ENCODE data around the gene CDK4.

CDK4 gene

DNA sequence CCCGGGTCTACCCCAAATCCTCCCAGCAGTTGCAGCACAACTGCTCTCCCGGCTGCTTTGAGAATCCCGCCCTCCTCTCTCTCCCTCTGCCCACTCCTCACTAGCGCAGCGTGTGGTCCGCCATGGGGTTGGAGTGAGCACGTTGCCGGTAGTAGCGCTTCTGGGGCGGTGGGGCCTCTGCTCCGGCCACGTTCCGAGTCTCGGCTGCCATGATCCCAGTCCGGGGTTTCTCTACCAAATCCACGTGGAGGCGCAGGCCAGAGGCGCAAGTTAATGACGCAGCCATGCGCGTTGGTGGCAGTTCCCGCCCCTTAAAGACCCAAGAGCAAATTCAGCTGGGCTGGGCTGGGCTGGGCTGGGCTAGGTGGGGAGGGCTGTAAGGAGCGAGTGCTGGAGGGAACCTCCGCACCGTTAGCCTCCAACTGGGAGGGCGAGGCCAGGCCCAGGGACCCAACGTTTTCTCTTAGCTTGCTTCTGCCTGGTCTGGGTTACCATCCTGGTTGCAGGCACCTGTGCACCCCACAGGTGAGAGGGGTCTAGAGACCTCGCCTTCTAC lies 19.8 kb upstream of the CDK4 start, which contains the start of gene METTL1:
Gene METTL1, minus strand, starts transcription at position 233 of the 556 bp plus-strand sequence. Its CDS starts 22 bp downstream, at position 211.
- DNase-seq: peak; percentile 97

DNA sequence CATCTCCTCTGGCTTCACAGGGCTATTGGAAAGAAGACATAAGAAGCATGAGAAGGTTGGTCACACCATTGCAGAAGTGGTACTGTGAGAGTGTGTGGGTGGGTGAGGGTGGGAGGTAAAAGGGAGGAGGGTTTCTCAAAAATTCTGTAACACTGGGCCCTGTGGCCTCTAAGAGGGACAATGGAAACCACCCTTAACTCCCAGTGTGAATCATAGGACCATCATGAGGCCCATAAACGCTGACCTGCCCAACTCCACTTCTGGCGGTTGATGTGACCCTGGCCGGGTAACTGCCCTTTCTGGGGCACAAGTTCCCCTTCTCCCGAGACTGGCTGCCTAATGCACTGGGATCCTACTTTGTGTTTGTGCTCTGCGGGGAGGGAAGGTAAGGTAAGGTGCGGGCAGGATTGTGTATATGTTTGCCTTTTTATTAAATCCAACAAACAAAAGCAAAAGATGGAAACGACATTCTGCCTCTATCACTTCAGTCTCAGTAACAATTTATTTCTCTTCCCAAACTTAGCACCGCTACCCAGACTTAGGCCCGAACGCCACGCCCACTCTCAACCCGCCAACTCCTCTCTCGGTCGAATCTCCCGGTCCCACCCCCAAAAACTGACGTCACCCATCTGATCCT lies 19.2 kb upstream of the CDK4 start:
- DNase-seq: peak; percentile 94

DNA sequence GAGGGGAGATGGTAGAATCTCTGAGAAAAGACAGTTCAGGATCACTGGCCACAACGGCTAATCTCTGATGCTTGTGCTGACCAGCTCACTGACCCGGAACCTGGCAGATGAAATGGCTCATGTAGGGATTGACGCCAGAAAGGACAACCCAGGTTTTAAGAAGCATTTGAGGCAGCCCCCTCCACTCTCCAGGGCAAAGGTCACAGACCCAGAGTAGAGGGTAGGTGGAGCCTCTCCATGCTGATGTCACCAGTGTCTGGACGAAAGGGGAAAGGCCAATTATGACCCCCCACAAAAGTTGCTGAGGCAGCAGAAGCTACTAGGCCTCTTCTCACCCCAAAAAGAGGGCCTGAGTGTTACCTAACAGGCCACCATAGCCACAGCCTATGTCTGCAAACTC lies 18.6 kb upstream of the CDK4 start:
- DNase-seq: no peak

DNA sequence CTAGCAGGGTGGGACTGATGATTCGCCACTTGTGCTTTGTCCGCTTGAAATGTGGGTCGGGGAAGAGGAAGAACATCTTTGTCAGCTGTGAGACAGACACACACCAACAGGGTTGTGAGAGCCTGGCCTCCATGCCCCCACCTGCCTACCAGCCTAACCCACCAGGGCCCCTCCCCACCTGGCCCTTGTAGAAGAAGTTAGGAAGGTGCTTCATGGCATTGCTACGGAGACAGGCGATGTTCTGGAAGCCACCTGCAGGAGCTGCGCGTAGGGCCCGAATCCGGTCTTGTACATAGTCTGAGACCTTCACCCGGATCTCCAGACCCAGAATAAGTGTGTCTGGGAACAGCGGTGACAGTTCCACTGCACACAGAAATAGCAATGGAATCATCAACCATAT lies 17.5 kb upstream of the CDK4 start:
- DNase-seq: no peak

DNA sequence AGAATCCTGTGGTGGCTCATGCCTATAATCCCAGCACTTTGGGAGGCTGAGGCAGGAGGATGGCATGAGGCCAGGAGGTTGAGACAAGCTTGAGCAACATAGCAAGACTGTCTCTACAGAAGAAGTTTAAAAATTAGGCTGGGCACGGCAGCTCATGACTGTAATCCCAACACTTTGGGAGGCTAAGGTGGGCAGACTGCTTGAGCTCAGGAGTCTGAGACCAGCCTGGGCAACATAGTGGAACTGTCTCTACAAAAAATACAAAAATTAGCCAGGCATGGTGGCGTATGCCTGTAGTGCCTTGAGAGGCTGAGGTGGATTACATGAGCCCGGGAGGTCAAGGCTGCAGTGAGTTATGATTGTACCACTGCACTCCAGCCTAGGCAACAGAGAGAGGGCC lies 15.8 kb upstream of the CDK4 start:
- DNase-seq: no peak

DNA sequence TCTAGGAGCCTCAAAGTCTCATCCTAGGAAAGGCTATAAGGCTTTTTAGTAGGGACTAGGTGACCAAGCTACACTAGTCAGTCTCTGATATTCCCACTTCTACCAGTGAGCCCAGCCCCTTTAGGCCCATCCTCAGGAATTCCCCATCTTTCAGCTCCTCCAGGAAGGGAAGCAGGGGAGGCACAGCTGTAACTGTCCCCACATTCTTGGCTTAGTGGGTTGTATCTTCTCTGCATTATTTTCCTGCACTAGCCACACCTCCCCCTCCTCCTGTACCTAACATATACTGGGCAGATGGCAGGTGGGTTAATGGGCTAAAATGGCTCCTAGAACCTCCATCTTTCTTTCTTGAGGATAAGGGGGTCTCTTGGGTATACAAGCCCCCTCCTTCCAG lies 15.2 kb upstream of the CDK4 start:
- no peak for DNase-seq

DNA sequence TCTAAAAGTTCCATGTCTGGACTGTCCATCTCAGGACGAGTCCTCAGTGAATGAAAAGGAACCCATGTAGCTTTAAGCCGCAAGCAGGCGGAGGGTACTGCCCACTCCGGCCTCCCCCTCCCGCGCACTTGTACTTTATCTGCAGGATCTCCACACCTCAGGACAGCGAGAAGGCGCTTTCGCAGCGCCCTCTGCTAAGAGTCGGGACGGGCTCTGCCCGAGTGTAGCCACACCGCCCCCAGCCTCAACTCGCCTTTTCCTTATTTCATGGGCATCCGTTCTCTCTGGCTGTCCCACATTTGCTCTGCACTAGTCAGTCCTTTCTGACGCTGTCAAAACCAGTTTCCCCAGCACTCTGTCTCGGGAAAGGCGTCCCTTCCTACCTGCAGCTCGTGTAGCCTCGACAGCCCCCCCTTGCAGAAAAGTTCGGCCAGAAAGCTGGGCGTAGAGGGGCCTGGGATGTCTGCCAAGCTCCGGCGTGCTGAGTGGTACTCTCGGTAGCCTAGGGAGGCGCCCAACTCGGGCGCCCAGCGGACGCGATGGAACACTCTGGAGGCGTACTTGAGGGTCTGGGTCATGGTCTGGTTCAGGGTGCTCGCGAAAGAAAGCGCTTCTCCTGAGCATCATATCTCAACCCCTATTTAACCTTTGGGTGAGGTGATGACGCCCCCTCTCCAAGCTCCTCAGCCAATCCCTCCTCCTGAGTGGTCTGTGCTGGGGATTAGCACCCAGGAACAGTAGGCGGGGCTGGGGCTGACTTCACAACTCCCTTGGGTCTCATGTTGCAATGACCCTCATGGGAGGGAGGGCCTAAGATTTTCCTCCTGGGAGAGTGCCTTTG lies 14.6 kb upstream of the CDK4 start, which contains the start of gene CYP27B1:
Gene CYP27B1, minus strand, starts transcription at position 615 of the 841 bp plus-strand sequence. Its CDS starts 37 bp downstream, at position 578.
- DNase-seq: no peak

DNA sequence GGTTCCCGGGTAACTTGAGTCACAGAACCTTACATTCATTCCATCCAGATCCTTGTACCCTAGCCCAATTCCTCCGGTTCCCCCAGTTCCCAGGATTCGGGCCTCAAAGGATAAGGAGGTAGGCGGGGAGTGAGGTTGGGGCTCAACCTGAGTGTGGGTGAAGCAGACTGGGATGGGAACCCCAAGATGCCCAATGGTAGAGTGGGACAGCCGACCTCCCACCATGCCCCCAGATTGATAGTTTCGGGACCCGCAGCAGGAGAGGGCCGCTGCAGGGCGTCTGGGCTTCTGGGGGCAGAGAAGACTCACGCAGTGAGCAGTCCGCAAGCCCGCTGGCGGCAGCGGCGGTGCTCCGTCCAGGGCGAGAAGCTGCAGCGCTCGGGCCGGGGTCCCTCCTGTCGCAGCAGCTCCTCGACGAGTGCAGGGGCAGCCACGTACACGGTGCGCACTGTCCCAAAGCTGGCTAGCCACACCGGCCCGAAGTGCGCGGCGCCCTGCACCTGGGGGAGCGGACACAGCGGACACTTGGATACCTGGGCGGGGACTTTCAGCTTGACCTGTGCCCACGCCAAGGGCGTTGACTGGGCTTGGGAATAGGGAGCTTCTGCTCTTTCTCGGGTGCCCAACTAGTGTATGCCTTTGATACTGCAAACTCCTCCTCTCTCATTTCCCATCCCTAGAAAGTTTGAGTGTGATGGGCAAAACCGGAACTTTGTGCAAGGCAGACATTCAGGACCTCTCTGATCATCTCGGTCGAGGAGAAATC lies 13.8 kb upstream of the CDK4 start:
- DNase-seq: no peak

DNA sequence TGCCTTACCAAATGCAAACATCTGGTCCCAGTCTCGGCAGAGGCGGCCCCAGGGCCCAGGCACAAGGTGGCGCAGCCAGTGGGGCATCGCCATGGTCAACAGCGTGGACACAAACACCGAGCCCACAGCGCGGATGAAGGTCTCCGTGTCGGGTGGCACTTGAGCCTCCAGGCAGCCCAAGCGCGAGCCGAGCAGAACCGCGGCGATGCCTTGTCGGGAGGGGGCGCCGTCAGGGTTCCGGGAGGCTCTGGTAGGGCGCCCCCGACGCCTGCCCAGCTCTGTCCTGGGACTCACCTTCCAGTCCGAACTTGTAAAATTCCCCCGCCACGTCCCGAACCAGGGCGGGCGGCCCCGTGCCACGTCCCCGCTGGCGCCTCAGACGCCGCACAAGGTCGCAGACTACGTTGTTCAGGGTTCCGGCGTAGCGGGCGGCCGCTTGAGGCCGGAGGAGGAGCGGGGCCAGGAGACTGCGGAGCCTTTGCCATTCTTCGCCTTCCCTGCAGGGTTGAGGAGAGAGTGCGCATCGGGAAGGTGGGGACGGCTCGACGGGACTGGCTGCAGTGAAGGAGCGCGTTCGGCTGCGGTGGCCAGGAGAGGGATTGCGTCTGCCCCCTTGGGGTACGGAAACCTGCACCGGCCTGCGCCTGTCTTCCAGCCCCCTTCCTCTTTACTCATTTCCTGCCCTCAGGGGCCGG lies 13.0 kb upstream of the CDK4 start:
- DNase-seq: peak; percentile 66

DNA sequence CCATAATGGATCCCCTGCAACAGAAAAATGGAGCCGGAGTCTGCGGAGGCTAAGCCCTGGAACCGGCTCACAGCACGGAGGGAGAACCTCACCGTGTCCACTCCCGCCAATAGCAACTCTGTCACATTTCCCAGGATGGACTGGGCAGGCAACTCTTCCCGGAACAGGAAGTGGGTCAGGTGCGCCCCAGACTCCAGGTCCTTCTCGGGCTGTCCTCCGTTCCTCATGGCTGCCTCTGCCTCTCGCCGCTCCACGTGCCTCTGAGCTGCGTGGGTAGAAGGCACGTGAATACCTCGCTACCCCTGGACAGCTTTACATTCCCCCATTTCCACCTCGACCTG lies 12.5 kb upstream of the CDK4 start:
- no peak for DNase-seq

DNA sequence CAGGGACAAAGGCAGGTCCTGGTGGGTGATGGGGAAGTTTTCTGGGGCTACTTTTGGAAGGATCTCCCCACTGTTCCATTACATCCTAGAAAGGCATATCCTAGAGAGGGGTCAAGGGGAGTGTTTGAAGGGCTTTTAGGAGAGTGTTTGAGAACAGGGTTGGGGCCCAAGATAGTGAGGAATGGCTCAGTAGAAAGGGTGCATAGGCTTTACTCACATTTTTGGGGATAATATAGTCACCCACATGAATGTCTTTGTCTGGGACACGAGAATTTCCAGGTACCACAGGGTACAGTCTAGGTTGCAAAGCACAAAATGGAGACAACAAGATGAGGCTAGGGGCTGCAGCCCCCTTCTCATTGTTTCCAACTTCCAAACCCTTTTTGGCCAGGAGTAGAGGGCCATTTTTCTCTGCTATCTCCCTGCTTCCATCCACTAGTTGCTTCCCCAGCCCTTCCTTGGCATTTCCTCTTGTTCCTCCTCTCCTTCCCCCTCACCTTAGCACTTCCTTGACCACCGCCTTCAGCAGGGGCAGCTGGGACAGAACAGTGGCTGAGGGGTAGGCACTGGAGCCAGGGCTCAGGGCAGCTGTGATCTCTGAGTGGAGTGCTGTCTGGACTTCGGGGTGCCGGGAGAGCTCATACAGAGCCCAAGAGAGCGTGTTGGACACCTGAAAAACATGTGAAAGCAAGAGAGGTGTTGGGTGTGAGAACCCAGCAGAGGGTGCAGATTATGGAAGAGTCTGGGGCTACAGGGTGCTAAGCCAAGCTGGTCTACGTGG lies 12.0 kb upstream of the CDK4 start:
- DNase-seq: no peak

DNA sequence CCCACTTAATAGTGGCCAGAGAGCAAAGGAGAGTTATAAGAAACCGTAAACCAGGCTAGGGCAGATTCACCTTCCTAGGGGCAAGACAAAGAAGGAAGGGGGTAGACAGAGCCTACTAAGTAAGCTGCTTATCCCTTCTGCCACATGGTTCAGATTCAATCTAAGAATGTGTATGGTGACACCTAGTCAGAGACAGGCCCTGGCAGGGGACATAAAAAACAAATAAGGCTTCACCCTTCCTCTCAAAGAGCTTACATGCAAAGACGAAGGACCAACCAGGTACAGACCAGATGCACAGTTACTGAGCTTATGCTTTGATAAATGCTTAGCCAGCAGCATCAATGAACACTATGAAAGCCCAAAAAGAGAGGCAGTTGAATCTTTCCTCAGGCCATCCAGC lies 10.4 kb upstream of the CDK4 start:
- DNase-seq: no peak

DNA sequence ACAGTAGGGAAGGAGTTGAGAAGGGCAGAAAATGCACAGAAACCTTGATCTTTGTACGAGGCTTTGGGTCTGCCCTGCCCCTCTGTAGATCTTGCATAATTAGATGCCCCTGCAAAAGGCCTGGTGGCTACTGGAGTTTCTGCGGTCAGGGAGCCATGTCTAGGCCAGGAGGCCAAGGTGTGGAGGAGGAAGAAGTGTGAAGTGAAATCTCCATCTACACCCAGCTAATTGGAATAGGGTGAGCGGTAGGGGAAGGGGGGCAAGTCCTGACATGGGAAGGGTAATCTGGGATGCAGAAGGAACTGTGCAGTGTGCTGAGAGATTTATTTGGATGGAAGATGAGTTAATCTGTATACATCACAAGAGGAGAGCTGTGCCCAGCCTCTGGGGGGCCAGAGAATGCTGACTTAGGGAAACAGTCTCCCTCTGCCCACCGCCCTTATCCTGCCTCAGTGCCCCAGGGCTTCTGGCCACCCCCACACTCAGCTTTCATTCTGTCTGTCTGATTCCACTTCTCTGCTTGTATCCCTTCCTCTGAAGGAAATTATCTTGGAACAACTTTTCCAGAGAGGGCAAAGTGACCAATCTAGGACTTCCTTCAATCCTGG lies 9.4 kb upstream of the CDK4 start:
- no peak for DNase-seq

DNA sequence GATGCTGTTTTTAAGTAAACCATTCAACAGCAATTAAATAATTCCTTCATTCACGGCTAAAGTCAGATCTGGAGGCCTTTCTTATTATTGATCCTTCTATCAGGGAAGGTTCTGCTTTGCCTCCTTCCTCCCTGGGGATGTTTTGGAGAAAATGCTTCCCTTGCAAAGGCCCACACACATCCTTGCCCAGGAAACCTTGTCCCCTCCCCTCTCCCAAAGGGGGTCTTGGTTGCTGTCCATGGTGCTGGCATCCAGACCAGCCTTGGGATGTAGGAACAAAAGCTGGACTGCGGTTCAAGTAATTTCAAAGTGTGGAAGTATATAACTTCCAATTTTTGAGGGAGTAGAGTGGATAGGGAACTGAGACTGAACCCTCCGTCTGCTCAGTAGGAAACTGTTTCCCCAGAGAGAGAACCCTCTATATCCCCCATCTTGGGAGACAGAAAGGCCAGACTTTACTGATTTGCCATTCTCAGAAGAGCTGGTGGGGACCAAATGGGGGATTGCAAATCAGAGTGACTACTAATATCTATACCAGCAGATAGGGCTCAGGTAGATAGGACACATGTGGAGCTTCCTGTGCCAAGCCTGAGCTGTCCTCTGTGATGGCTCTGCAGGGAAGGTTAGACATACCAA lies 8.4 kb upstream of the CDK4 start:
- no peak for DNase-seq

DNA sequence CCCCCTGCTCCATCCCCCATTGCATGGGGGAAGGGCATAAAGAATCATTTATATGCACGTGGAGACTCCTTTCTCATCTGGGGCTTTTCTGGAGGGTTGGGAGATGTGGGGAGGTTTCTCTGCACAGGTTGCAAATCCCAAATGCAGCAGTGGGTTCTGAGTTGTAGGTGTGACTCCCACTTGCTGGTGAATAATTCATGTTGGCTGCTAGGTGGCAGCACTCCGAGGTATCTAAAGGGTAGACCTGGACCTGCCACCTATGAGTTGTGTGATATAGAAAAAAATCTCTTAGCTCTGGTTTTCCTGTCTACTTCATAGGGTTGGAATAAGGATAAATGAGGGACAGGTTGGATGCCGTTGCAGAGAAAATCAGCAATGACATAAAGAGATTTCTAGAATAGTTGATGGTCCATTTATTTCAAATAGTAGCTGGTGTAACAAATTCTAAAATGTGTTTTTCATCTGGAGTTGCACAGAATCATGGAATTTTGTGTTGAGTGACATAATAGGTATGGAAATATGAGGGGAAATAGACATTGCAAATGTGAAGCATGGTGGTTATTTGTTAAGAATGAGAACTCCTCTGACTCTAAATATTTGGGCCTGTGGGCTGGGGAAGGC lies 7.4 kb upstream of the CDK4 start:
- DNase-seq: peak; percentile 60

DNA sequence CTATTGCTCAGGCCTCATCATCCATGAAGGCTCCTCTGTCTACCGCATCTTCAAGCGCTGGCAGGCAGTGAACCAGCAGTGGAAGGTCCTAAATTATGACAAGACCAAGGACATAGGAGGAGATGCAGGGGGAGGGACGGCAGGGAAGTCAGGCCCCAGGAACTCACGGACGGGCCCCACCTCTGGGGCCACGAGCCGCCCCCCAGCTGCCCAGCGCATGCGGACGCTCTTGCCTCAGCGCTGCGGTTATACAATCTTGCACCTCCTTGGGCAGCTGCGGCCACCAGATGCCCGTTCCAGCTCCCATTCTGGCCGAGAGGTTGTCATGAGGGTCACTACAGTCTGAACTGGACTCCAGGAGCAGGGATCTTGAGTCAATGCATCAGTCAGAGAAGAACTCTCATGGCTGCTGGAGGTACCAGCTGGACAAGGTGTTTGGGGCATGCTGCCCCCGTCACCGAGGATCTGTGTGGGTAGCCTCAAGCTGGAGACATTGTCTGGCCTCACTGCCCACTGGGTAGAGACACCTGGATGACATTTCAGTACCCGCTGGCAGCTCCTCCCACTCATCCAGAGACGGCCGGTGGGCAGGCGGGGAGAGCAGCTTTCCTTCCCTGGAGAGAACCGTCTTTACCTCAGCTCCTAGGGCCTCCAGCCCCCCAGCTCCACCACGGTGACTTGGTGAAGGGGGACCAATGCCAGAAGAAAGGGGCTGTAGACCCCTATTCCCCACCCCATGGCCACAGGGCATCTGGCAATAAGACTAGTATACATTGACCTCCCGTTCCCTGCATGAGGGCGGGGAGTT lies 6.6 kb upstream of the CDK4 start:
- DNase-seq: no peak

DNA sequence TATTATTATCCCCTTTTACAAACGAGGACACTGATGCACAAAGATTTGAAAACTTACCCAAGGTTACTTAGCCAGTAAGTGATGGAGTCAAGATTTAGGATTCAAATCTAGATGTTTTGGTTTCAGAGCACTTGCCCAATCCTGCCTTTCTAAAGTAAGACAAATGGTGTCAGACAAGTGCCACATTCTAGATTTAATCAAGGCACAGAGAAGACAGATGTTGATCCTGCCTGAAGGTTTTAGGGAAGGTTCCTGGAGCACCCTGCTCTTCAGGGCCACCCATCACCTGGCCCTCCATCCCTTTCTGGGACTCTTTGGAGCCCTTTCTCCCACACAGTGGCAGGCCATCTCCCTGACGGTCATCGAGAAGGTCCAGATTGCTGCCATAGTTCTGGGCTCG lies 5.7 kb upstream of the CDK4 start:
- no peak for DNase-seq

DNA sequence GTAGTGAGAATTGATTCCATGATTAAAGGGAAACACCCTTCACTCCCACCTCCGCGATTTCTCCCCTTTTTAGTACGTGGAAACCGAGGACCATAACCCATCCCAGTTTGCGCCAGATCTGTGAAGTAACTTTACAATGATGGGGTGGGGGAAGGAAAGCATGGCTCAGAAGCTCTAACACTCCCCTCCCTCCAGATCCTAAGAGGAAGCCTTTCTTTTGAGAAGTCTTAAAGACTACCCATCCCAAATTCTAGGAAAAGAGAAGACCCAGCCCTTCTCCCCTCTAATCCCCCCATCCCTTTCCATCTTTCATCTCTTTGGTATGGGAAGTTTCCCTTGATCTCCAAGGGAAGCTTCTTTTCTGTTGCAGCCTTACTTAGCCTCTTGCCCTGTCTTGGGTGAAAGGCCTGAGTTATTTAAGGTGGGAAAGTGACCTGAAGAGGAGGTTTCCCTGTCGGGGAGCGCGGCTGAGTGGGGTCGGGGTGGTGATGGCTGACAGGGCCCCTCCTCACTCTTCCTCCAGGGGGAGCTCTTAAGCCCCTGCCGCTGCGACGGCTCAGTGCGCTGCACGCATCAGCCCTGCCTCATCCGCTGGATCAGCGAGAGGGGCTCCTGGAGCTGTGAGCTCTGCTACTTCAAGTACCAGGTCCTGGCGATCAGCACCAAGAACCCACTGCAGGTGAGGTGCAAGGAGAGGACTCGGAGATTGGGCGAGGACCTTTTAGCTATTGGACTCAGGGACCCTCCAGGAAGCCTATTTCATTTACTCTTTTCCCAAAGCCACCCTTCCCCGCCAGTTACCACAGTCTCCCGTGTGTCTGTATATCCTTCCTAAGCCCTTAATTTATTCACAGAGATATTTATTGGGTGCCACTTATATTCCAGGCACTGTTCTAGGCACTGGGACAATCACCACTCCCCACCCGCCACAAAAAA lies 4.6 kb upstream of the CDK4 start:
- DNase-seq: peak; percentile 85

Measured in activated CD4-positive, alpha-beta T cell treated with anti-CD3 and anti-CD28 coated beads, Interleukin-2, Interleukin-6, amounts not matched to agents 100 ng/mL and 50 ng/mL, durations not matched to agents 16 hours and 8 hours (primary cell).